H1 (cell line): ENCODE results near the gene JOSD1. TPM values are rescaled to one million over a fixed set of nuclear protein-coding genes. Genes with fewer than 3 reads are reported as not detected.

Experiments used
- CTCF ChIA-PET: fragments of 300-600 bp; sonication (Branson Sonifier 250); formaldehyde crosslinking; loops from one replicate; lab custom pipeline; 2021; ENCODE audit not compliant: partially characterized antibody; lab: Charles Lee
- POLR2A ChIA-PET: fragments of 300-600 bp; sonication (Branson Sonifier 250); formaldehyde crosslinking; loops from one replicate; lab custom pipeline; 2021; ENCODE audit warnings: inconsistent platforms; ENCODE audit not compliant: partially characterized antibody; lab: Charles Lee
- DNase-seq, 2 experiments: peaks; one replicate each; pipeline versions ENCODE4 v3.0.0 to v3.0.0-alpha.2; 2010 to 2022; ENCODE audit warnings: low spot score in 2 of 2, low read depth in 1 of 2, mixed read lengths in 1 of 2
- FAIRE-seq: peaks from 2 replicates; lab custom pipeline; 2011; peaks lifted over from hg19 to GRCh38; lab: Jason Lieb, UNC
- H2AFZ ChIP-seq: 2 replicates; pipeline ENCODE4 v1.8.1; 2012; ENCODE audit warnings: low read length, inconsistent platforms
- H2AK5ac ChIP-seq: 2 replicates; pipeline ENCODE4 v1.6.1; 2013; ENCODE audit warnings: low read depth, low read length
- H2BK120ac ChIP-seq: replicated peaks from 2 replicates; pipeline ENCODE3; 2013; ENCODE audit warnings: low read depth, low read length, inconsistent platforms
- H2BK12ac ChIP-seq: 2 replicates; pipeline ENCODE4 v1.6.1; 2013; ENCODE audit warnings: low read depth, low read length
- H2BK15ac ChIP-seq: 2 replicates; pipeline ENCODE4 v1.6.1; 2013; ENCODE audit warnings: low read length
- H2BK20ac ChIP-seq: 2 replicates; pipeline ENCODE4 v1.6.1; 2013; ENCODE audit warnings: low read length
- H2BK5ac ChIP-seq: 2 replicates; pipeline ENCODE4 v1.6.1; 2013; ENCODE audit warnings: low read depth, low read length
- H3K14ac ChIP-seq: 2 replicates; pipeline ENCODE4 v1.6.1; 2013; ENCODE audit warnings: inconsistent platforms; ENCODE audit not compliant: insufficient read length
- H3K18ac ChIP-seq: 2 replicates; pipeline ENCODE4 v1.6.1; 2013; ENCODE audit warnings: low read length; ENCODE audit errors: extremely low read depth
- H3K23ac ChIP-seq: 2 replicates; pipeline ENCODE4 v1.6.1; 2013; ENCODE audit warnings: inconsistent platforms; ENCODE audit not compliant: insufficient read length
- H3K23me2 ChIP-seq: 2 replicates; pipeline ENCODE4 v1.6.1; 2013; ENCODE audit warnings: low read depth, low read length
- H3K27ac ChIP-seq: 2 replicates; pipeline ENCODE4 v1.6.1; 2011; ENCODE audit warnings: low read depth, low read length, inconsistent platforms
- H3K27me3 ChIP-seq, 4 experiments: replicated peaks in 1 of 4; 1 replicate in 1 of 4; 2 replicates in 3 of 4; pipeline versions ENCODE4 v1.6.1 to v1.8.1; 2011 to 2013; ENCODE audit warnings: low read length in 3 of 4, mild to moderate bottlenecking in 3 of 4, inconsistent platforms in 2 of 4, mixed read lengths in 2 of 4, moderate library complexity in 1 of 4; ENCODE audit not compliant: control insufficient read depth in 3 of 4, insufficient read depth in 3 of 4; ENCODE audit errors: extremely low read depth in 1 of 4
- H3K36me3 ChIP-seq, 4 experiments: 2 replicates each; pipeline versions ENCODE4 v1.6.1 to v1.8.1; 2011 to 2013; ENCODE audit warnings: mild to moderate bottlenecking in 4 of 4, low read length in 3 of 4, moderate library complexity in 2 of 4, control low read depth in 1 of 4, inconsistent platforms in 1 of 4; ENCODE audit not compliant: insufficient read depth in 4 of 4, control insufficient read depth in 2 of 4
- H3K4ac ChIP-seq: replicated peaks from 2 replicates; pipeline ENCODE3; 2013; ENCODE audit warnings: low read length, low read depth, mixed read lengths, inconsistent platforms; ENCODE audit not compliant: insufficient read length
- H3K4me1 ChIP-seq, 4 experiments: replicated peaks in 1 of 4; 1 replicate in 1 of 4; 2 replicates in 3 of 4; pipeline versions ENCODE4 v1.6.1 to v1.8.1; 2011 to 2013; ENCODE audit warnings: low read length in 3 of 4, inconsistent platforms in 2 of 4, mixed read lengths in 1 of 4; ENCODE audit not compliant: insufficient read depth in 4 of 4, control insufficient read depth in 3 of 4
- H3K4me2 ChIP-seq, 2 experiments: 2 replicates each; pipeline versions ENCODE4 v1.6.1 to v1.8.1; 2011 to 2013; ENCODE audit warnings: low read depth in 2 of 2, low read length in 2 of 2, control low read depth in 1 of 2, inconsistent platforms in 1 of 2, mild to moderate bottlenecking in 1 of 2; ENCODE audit not compliant: insufficient read depth in 1 of 2
- H3K4me3 ChIP-seq, 4 experiments: fragments of 200-600, 300-600 bp in 1 of 4; sonication (generic), shearing (Covaris generic), sonication (Bioruptor Twin) in 1 of 4; 2 replicates each; pipeline versions ENCODE4 v1.5.1 to v1.8.1; 2011 to 2016; ENCODE audit warnings: low read length in 4 of 4, low read depth in 3 of 4, control low read depth in 2 of 4, inconsistent platforms in 2 of 4, mild to moderate bottlenecking in 2 of 4, mixed read lengths in 1 of 4, moderate library complexity in 1 of 4; ENCODE audit not compliant: insufficient read depth in 2 of 4; ENCODE audit errors: extremely low read depth in 1 of 4
- H3K56ac ChIP-seq: replicated peaks from 2 replicates; pipeline ENCODE3; 2013; ENCODE audit warnings: low read depth, mild to moderate bottlenecking, mixed read lengths, low read length, inconsistent platforms; ENCODE audit not compliant: insufficient read length
- H3K79me1 ChIP-seq: 2 replicates; pipeline ENCODE4 v1.6.1; 2013; ENCODE audit warnings: low read depth, low read length, control low read depth
- H3K79me2 ChIP-seq, 2 experiments: 2 replicates each; pipeline versions ENCODE4 v1.6.1 to v1.8.1; 2012 to 2013; ENCODE audit warnings: low read length in 2 of 2, mild to moderate bottlenecking in 2 of 2, inconsistent platforms in 1 of 2; ENCODE audit not compliant: insufficient read depth in 2 of 2, control insufficient read depth in 1 of 2
- H3K9ac ChIP-seq, 4 experiments: replicated peaks in 1 of 4; 1 replicate in 1 of 4; 2 replicates in 3 of 4; pipeline versions ENCODE4 v1.6.1 to v1.8.1; 2011 to 2013; ENCODE audit warnings: low read depth in 3 of 4, low read length in 3 of 4, control low read depth in 2 of 4, mild to moderate bottlenecking in 2 of 4, moderate library complexity in 2 of 4, inconsistent platforms in 1 of 4; ENCODE audit errors: extremely low read depth in 1 of 4
- H3K9me3 ChIP-seq, 2 experiments: 2 replicates each; pipeline versions ENCODE4 v1.6.1 to v1.8.1; 2012 to 2013; ENCODE audit warnings: mild to moderate bottlenecking in 2 of 2, moderate library complexity in 2 of 2, control low read depth in 1 of 2, inconsistent platforms in 1 of 2, low read depth in 1 of 2, low read length in 1 of 2, mixed read lengths in 1 of 2; ENCODE audit not compliant: insufficient read depth in 2 of 2
- H4K20me1 ChIP-seq, 2 experiments: replicated peaks in 1 of 2; 2 replicates each; pipeline versions ENCODE3 to v1.8.1; 2011 to 2013; ENCODE audit warnings: inconsistent platforms in 2 of 2, low read length in 2 of 2, mild to moderate bottlenecking in 1 of 2; ENCODE audit not compliant: insufficient read depth in 2 of 2, control insufficient read depth in 1 of 2
- H4K5ac ChIP-seq: 2 replicates; pipeline ENCODE4 v1.6.1; 2013; ENCODE audit warnings: low read length, low read depth, mixed read lengths, inconsistent platforms; ENCODE audit not compliant: insufficient read length
- H4K8ac ChIP-seq: 2 replicates; pipeline ENCODE4 v1.8.0; 2013; ENCODE audit warnings: mild to moderate bottlenecking, moderate library complexity, low read length, inconsistent platforms; ENCODE audit not compliant: insufficient read depth; ENCODE audit errors: extremely low read depth
- H4K91ac ChIP-seq: replicated peaks from 2 replicates; pipeline ENCODE3; 2013; ENCODE audit warnings: low read length, mixed read lengths, inconsistent platforms; ENCODE audit not compliant: insufficient read length
- RBBP5 ChIP-seq: IDR thresholded peaks from 2 replicates; pipeline ENCODE4 v1.7.1; 2012; ENCODE audit warnings: low read depth, mild to moderate bottlenecking, inconsistent platforms, low read length, moderate library complexity, borderline replicate concordance
- SIRT6 ChIP-seq: IDR thresholded peaks from one replicate; pipeline ENCODE4 v1.7.1; 2012; ENCODE audit warnings: low read length, inconsistent platforms
- SP1 ChIP-seq: IDR thresholded peaks from 2 replicates; pipeline ENCODE4 v1.6.1; 2011; ENCODE audit warnings: low read depth, low read length
- WGBS, 2 experiments: shearing (Covaris generic) in 1 of 2; methylation state at CpG; one replicate each; pipeline versions ENCODE4 v1.1.6 to v1.1.7; 2013 to 2015; ENCODE audit warnings: low lambda C conversion rate in 2 of 2, mixed read lengths in 2 of 2, inconsistent platforms in 1 of 2, low coverage in 1 of 2, missing lambda C conversion rate in 1 of 2; ENCODE audit not compliant: insufficient replicate concordance in 2 of 2, insufficient coverage in 1 of 2, insufficient read length in 1 of 2; ENCODE audit errors: extremely low coverage in 1 of 2, missing lambda C conversion rate in 1 of 2; 5-methylcytosine and 5-hydroxymethylcytosine counted together
- polyA plus RNA-seq, 7 experiments: library from polyadenylated mRNA; depleted of rRNA in 3 of 7; stranded (reverse) in 5 of 7; unstranded in 2 of 7; fragments of >200 nt in 5 of 7; fragments of 200-250 nt in 2 of 7; gene quantifications; 1 replicate in 5 of 7; 2 replicates in 1 of 7; 4 replicates in 1 of 7; pipeline versions ENCODE4 v1.2.1 to v1.2.3, GENCODE V29; 2011 to 2013; ENCODE audit warnings: missing spikeins in 2 of 7, mixed read lengths in 2 of 7
- total RNA-seq: library from RNA; stranded (reverse); fragmentation: NEBNext Ultra II Directional; extraction: Animal tissue kit (Norgen Biotek cat#: 25700); gene quantifications from 2 replicates; pipeline ENCODE4 v1.2.1, GENCODE V29; 2021

Gene JOSD1
- total and polyA plus RNA-seq, 2 of the 8 experiments (the other 6 are each of a cell fraction or from before 2014, with no cell fraction given) = 18.4 to 20.2 TPM

DNA sequence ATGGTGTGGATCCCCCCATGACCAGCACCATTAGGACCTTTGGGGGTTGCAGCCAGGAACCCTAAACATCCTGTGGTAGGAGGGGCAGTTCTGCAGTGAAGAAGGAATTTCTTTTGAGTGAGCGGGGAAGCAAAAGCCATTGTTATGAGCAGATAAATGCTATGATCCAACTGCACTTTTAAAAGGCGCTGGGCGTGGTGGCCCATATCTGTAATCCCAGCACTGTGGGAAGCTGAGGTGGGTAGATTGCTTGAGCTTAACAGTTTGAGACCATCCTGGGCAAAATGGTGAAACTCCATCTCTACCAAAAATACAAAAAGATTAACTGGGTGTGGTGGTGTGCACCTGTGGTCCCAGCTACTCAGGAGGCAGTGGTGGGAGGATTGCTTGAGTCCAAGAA, 24.9 kb downstream of the JOSD1 start:
- Histone ChIP-seq H3K27me3 (no peaks in the 10 kb centered on the region), H2AFZ (no peak overlapping the region), H2BK15ac (no peak overlapping the region), H3K4me2 (no peak overlapping the region), H2BK12ac (no peak overlapping the region), H3K23ac (no peak overlapping the region), H3K4me3 (no peak overlapping the region), H3K9ac (no peak overlapping the region), H2BK20ac (no peak overlapping the region), H3K9me3 (no peaks in the 10 kb centered on the region), H3K18ac (no peak overlapping the region), H3K56ac (no peak overlapping the region), H4K91ac (no peak overlapping the region), H4K8ac (no peak overlapping the region), H3K4me1 (no peaks in the 10 kb centered on the region), H3K4ac (no peak overlapping the region), H3K27ac (no peak overlapping the region), H3K36me3 (peaks cover 0 to 6% (median 0%) of the 10 kb centered on the region in 4 experiments; a peak in 3 of 8 replicates), H3K79me1 (no peaks in the 10 kb centered on the region), H2BK5ac (no peak overlapping the region), H3K23me2 (no peaks in the 10 kb centered on the region), H3K79me2 (no peaks in the 10 kb centered on the region), H4K5ac (no peak overlapping the region), H2AK5ac (no peak overlapping the region), H3K14ac (no peak overlapping the region), H4K20me1 (peaks cover 0 to 2% of the 10 kb centered on the region in 2 experiments), H2BK120ac (no peak overlapping the region)
- FAIRE-seq (no peak), DNase-seq (no peak)
- WGBS, 2 experiments = 100% methylated on average over 3 of the region's 3 CpGs; no CpG with 5 or more reads in 1 of the 2 experiments
- CTCF ChIA-PET = interaction anchor here (1.1 kb wide), 1 partner anchor 57 kb away, joined by 3 read pairs; no protein-coding TSS in a partner anchor
- TF ChIP-seq RBBP5 = no peak
- no peak for TF ChIP-seq SIRT6
- no peak for TF ChIP-seq SP1
- POLR2A ChIA-PET = interaction anchor here (0.6 to 11.1 kb wide), 3 partner anchors 7 to 195 kb away, joined by 3 to 68 read pairs (median 5); partner anchors contain the start of gene TOMM22
